ENCODE results near the gene CRTC2. TPM values are rescaled to one million over a fixed set of nuclear protein-coding genes. Genes with fewer than 3 reads are reported as not detected.

The CRTC2 gene
- total and polyA plus RNA-seq, 2 experiments from 2014 or later, result 10.6 to 20.7 TPM

GRCh38 chr1:153899509-153899908 is 58.9 kb downstream of the CRTC2 start:
- H3K9me3 Mint-ChIP-seq, result no peaks in the 10 kb centered on the region
- no peak overlapping the region for H3K4me2 ChIP-seq
- peaks cover 3% of the 10 kb centered on the region; the same call in 2 of the 3 replicates for H3K4me1 Mint-ChIP-seq
- no peaks in the 10 kb centered on the region; the same call in 1 of the 2 replicates for H3K36me3 ChIP-seq (ENCODE audit: insufficient read depth)
- ATAC-seq, result no peak
- H3K27ac ChIP-seq (ENCODE audit: low read depth), result peak overlapping the region; percentile 71
- H3K27ac Mint-ChIP-seq, result peak overlapping the region; percentile 76; the same call in 1 of the 2 replicates
- no peak overlapping the region for H3K4me3 Mint-ChIP-seq
- H3K4me3 ChIP-seq, result no peak overlapping the region
- H4K20me1 ChIP-seq (replicated peaks; ENCODE audit: insufficient read depth), result peaks cover 42% of the 10 kb centered on the region
- H3K27me3 ChIP-seq (ENCODE audit: insufficient read depth), result no peaks in the 10 kb centered on the region
- H2AFZ ChIP-seq, result no peak overlapping the region
- H3K36me3 Mint-ChIP-seq (ENCODE audit: low read depth), result peaks cover 24% of the 10 kb centered on the region
- H3K9me2 ChIP-seq (ENCODE audit: insufficient read depth), result no peaks in the 10 kb centered on the region
- no peaks in the 10 kb centered on the region for H3K4me1 ChIP-seq (ENCODE audit: insufficient read depth)
- H3F3A ChIP-seq (replicated peaks; ENCODE audit: low read depth), result peaks cover 3% of the 10 kb centered on the region; the same call in 1 of the 2 replicates
- no peak for TF ChIP-seq POLR2AphosphoS5 (IDR thresholded peaks at IDR 0.05; ENCODE audit: low read depth)
- peaks cover 4% of the 10 kb centered on the region for H3K27me3 Mint-ChIP-seq (ENCODE audit: insufficient read depth, low read depth, poor library complexity)
- H3K79me2 ChIP-seq (replicated peaks; ENCODE audit: insufficient read depth), result peaks cover 99% of the 10 kb centered on the region
- no peak for DNase-seq (ENCODE audit: low spot score)

Small RNA genes lying within 50 kb of the gene (microRNA-seq; reads per million reads assigned to microRNA genes)
- not detected for gene MIR6737

Small RNA genes lying within 50 kb of the gene (small RNA-seq; reads per million reads assigned to genes)
- gene MIR6737 (ENCODE audit: low replicate concordance), result 0.07 reads per million

Other genes with a start within 250 kb of the CRTC2 start
- 51.3 and 51.5 TPM in 2 replicates for gene INTS3, start 230.6 kb downstream of the CRTC2 start, total RNA-seq (2014; rRNA removed; shearing (Covaris generic))
- 21.5 and 22.7 TPM in 2 replicates for gene INTS3, start 230.6 kb downstream of the CRTC2 start, polyA plus RNA-seq (2016; fragmentation: Nextera tagmentation; extraction: Ambion mirVana)
- 18.8 and 24.2 TPM in 2 replicates for gene SLC27A3, start 183.2 kb downstream of the CRTC2 start, total RNA-seq (2014; rRNA removed; shearing (Covaris generic))
- gene SLC27A3, start 183.2 kb downstream of the CRTC2 start, polyA plus RNA-seq (2016; fragmentation: Nextera tagmentation; extraction: Ambion mirVana), result 26.3 and 27.1 TPM in 2 replicates
- 17.3 and 17.8 TPM in 2 replicates for gene GATAD2B, start 35.6 kb downstream of the CRTC2 start, total RNA-seq (2014; rRNA removed; shearing (Covaris generic))
- gene GATAD2B, start 35.6 kb downstream of the CRTC2 start, polyA plus RNA-seq (2016; fragmentation: Nextera tagmentation; extraction: Ambion mirVana), result 4.4 and 5.2 TPM in 2 replicates
- 33.3 and 57.0 TPM in 2 replicates for gene DENND4B, start 11.9 kb downstream of the CRTC2 start, total RNA-seq (2014; rRNA removed; shearing (Covaris generic))
- 24.9 and 29.4 TPM in 2 replicates for gene DENND4B, start 11.9 kb downstream of the CRTC2 start, polyA plus RNA-seq (2016; fragmentation: Nextera tagmentation; extraction: Ambion mirVana)
- 218 and 220 TPM in 2 replicates for gene SLC39A1, start 4.9 kb upstream of the CRTC2 start, total RNA-seq (2014; rRNA removed; shearing (Covaris generic))
- 87.3 and 91.3 TPM in 2 replicates for gene SLC39A1, start 4.9 kb upstream of the CRTC2 start, polyA plus RNA-seq (2016; fragmentation: Nextera tagmentation; extraction: Ambion mirVana)
- gene CREB3L4, start 9.3 kb upstream of the CRTC2 start, total RNA-seq (2014; rRNA removed; shearing (Covaris generic)), result 21.3 and 26.8 TPM in 2 replicates
- 16.7 and 19.3 TPM in 2 replicates for gene CREB3L4, start 9.3 kb upstream of the CRTC2 start, polyA plus RNA-seq (2016; fragmentation: Nextera tagmentation; extraction: Ambion mirVana)
- 179 and 208 TPM in 2 replicates for gene JTB, start 19.1 kb upstream of the CRTC2 start, total RNA-seq (2014; rRNA removed; shearing (Covaris generic))
- 139 and 140 TPM in 2 replicates for gene JTB, start 19.1 kb upstream of the CRTC2 start, polyA plus RNA-seq (2016; fragmentation: Nextera tagmentation; extraction: Ambion mirVana)
- gene RAB13, start 27.7 kb upstream of the CRTC2 start, total RNA-seq (2014; rRNA removed; shearing (Covaris generic)), result 38.0 and 38.6 TPM in 2 replicates
- gene RAB13, start 27.7 kb upstream of the CRTC2 start, polyA plus RNA-seq (2016; fragmentation: Nextera tagmentation; extraction: Ambion mirVana), result 171 and 177 TPM in 2 replicates
- gene RPS27, start 32.1 kb upstream of the CRTC2 start, total RNA-seq (2014; rRNA removed; shearing (Covaris generic)), result 1,080 and 1,371 TPM in 2 replicates
- 3,355 and 3,425 TPM in 2 replicates for gene RPS27, start 32.1 kb upstream of the CRTC2 start, polyA plus RNA-seq (2016; fragmentation: Nextera tagmentation; extraction: Ambion mirVana)
- gene NUP210L, start 196.5 kb upstream of the CRTC2 start, total RNA-seq (2014; rRNA removed; shearing (Covaris generic)), result not detected in 2 replicates
- 0.10 and 0.19 TPM in 2 replicates for gene NUP210L, start 196.5 kb upstream of the CRTC2 start, polyA plus RNA-seq (2016; fragmentation: Nextera tagmentation; extraction: Ambion mirVana)
- 685 and 747 TPM in 2 replicates for gene TPM3, start 233.5 kb upstream of the CRTC2 start, total RNA-seq (2014; rRNA removed; shearing (Covaris generic))
- 502 and 544 TPM in 2 replicates for gene TPM3, start 233.5 kb upstream of the CRTC2 start, polyA plus RNA-seq (2016; fragmentation: Nextera tagmentation; extraction: Ambion mirVana)
- not detected in 2 replicates for gene CFAP141, start 247.7 kb upstream of the CRTC2 start, total RNA-seq (2014; rRNA removed; shearing (Covaris generic))
- gene CFAP141, start 247.7 kb upstream of the CRTC2 start, polyA plus RNA-seq (2016; fragmentation: Nextera tagmentation; extraction: Ambion mirVana), result not detected in 2 replicates